ENCODE data around the gene CTSZ.
"Not testable (repeated sequence)": the region's sequence is repeated elsewhere in the genome, so short reads cannot be mapped to it uniquely, and the experiment has no call there.

The CTSZ gene

GRCh38 chr20:58997141-58997770, 9.8 kb downstream of the CTSZ start:
- no peak for DNase-seq (ENCODE audit: low read depth in 2 of 2)

- no peak for DNase-seq (ENCODE audit: low read depth in 2 of 2)
Observed at GRCh38 chr20:58996226-58996611, 10.8 kb downstream of the CTSZ start.

DNA sequence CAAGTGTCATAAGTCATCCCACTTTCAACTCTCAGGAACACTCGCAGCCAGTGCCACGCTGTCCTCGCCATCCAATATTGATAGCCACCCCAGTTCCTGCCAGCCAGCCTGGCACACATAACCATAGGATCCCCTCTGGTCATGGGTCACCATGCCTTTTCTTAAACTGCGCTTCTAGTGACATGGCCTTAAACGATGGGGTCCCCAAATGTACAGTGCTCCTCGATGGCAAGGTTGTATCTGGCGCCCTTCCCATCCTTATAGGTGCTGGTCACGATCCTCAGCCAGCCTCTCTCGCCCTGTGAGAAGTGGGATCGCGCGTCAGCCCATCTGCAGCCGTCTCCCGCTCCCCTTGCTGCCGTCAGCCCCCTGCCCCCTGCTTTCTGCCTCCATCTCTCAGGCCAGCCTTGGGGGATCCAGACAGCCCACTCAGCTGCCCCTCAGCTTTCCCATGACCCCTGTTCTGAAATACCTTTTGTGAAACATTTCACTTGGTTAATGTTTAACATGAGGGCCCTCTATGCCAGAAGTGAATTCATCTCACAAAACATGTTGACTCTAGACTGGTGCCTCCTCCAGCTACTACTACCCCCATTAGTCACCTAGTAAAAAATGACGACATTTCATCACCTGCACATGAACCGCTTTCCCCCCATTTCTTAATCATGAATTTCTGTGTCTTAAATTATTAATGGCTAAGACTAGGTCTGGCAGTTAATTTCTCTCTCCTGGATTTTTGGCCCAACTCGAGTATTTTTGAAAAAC, 11.4 kb downstream of the CTSZ start:
- DNase-seq (ENCODE audit: low read depth in 2 of 2) = no peak

- DNase-seq (ENCODE audit: low read depth in 2 of 2) = no peak
Observed at GRCh38 chr20:58994390-58995159, 12.5 kb downstream of the CTSZ start.

DNA sequence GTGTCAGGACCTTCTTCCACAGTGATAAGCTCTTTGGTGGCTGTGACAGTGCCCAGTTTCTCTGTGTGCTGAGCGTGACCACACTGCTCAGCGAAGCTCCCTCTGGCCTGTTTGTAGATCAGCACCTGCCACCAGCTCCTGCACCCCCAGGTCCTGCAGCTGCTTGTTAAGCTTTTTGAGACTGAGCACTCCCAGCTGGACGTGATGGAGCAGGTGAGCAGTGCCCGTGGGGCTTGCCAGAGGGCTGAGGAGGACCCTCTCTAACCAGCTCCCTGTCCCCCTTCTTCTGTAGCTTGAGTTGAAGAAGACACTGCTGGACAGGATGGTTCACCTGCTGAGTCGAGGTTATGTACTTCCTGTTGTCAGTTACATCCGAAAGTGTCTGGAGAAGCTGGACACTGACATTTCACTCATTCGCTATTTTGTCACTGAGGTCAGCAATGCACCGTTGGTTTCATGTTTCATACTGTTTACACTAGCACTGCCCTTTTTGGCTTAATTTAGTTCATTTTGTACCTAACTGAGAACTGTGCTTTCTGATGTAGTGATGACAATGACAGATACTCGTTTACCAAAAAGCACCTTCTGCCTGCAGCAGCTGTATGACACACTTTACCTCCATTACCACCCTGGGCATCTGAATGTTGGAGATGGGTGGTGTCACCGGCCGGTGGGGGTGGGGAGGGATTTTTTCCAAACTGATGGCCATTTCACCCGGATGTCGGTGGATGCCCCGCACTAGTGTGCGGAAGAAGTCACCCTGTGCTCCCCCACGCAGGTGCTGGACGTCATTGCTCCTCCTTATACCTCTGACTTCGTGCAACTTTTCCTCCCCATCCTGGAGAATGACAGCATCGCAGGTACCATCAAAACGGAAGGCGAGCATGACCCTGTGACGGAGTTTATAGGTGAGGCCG, 13.5 kb downstream of the CTSZ start:
- no peak for DNase-seq (ENCODE audit: low read depth in 2 of 2)

DNA sequence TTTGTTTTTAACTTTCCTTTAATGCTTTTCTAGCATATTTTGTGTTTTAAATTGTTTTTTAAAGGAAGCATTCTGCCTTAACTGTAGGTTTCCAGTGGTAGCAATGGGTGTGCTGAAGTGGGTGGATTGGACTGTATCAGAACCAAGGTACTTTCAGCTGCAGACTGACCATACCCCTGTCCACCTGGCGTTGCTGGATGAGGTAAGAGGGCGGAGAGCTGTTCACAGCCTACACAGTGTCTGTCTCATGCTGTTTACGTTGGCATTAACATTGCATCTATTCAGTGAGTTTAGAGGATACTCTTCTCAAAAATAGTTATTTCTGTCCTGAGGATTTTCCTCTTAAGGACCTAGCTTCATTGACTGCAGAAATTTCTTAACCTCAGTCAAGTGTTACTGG, 14.1 kb downstream of the CTSZ start:
- no peak for DNase-seq (ENCODE audit: low read depth in 2 of 2)

- no peak for DNase-seq (ENCODE audit: low read depth in 2 of 2)
Observed at GRCh38 chr20:58991715-58992114, 15.3 kb downstream of the CTSZ start.

GRCh38 chr20:58990651-58991445, 16.2 kb downstream of the CTSZ start:
- no peak for DNase-seq (ENCODE audit: low read depth in 2 of 2)

- DNase-seq (ENCODE audit: low read depth in 2 of 2) = no peak
Observed at GRCh38 chr20:58989196-58989595, 17.9 kb downstream of the CTSZ start.

GRCh38 chr20:58988565-58988882, 18.5 kb downstream of the CTSZ start:
- DNase-seq (ENCODE audit: low read depth in 2 of 2) = no peak

DNA sequence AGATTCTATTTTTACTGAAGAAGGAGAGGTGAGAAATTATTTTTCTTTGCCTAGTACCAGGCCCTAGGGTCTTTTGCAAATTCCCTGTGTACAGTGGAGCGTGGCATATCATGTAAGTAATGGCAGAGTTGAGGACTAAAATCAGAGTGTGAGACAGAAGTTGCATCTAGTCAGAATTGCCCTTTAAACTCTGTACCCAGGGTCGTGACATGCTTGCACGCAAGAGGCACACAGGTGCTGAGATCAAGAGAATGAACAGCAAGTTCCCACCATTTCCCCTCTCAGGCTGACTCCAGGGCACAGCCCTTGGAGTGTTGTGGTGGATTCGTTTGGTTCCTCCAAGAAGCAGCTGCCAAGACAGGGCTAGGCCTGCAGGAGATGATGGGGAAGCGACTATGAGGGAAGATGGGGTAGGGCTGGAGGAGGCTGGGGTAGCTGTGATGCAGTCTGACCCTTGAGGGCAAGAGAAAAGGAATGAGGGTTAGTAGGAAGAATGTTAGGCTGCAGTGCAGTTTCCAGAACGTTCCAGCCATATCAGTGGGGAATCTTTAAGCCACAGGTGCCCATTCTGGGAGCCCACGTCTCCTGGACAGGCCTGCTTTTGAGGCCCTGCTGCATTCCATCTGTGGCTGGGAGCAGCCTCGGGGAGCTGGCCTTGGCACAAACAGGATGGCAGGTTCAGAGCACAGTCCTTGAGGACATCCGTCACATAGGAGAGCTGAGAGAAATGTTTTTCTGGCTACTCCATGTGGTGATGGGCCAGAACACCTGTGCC, 19.1 kb downstream of the CTSZ start:
- no peak for DNase-seq (ENCODE audit: low read depth in 2 of 2)

DNA sequence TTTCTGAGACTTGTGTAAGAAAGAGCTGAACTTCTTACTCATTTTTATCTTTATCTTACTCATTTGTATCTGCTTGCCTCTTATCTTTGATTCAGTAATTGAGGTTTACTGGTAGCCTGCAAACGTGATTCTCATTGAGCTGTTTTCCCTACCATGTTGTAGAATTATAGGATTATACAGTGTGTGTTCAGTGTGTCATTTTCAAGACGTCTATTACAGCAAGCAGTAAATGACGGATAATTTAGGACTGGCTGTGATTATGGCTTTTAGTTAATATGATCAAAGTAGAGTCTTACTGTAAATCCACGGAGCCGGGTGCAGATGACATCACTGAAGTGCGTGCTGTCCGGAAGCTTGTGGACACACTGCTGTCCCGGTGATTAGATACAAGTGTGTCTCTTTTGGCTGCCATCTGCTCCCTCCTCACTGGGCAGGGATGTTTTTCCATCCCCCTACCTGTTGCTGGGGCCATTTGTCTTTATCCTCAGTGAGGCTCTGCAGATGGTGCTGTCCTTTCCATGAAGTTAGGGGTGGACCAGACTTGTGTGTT, 20.0 kb downstream of the CTSZ start:
- DNase-seq (ENCODE audit: low read depth in 2 of 2) = no peak

DNA sequence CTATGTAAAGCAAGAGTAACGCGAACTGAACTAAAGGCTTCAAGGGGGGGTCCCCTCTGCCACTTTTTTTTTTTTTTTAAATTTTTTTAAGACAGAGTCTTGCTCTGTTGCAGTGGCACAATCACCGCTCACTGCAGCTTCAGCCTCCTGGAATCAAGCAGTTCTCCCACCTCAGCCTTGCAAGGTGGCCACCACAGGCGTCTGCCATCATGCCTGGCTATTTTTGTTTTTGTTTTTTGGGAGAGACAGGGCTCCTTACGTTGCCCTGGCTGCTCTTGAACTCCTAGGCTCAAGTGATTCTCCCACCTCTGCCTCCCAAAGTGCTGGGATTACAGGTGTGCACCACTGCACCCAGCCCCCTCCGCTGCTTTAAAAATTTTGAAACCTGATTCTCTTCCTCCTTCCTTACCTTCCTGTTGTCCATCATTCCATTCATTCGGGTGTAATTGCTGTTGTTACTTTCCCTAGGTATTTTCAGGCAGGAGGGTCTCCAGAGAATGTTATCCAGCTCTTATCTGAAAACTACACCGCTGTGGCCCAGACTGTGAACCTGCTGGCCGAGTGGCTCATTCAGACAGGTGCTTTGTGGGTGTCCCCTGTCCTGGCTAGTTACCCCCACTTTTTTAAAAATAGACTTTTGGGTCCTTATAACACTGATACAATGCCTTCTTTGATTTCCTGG, 20.6 kb downstream of the CTSZ start:
- DNase-seq (ENCODE audit: low read depth in 2 of 2) = no peak

- DNase-seq (ENCODE audit: low read depth in 2 of 2) = no peak
Observed at GRCh38 chr20:58985656-58986055, 21.4 kb downstream of the CTSZ start.

GRCh38 chr20:58984691-58985090, 22.4 kb downstream of the CTSZ start:
- DNase-seq (ENCODE audit: low read depth in 2 of 2) = no peak

DNA sequence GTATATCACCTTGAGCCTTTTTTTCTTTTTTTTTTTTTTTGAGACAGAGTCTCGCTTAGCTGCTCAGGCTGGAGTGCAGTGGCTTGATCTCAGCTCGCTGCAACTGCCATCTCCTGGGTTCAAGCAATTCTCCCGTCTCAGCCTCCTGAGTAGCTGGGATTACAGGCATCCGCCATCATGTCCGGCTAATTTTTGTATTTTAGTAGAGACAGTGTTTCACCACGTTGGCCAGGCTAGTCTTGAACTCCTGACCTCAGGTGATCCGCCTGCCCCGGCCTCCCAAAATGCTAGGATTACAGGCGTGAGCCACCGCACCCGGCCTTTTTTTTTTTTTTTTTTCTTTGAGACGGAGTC, 24.0 kb downstream of the CTSZ start:
- DNase-seq (ENCODE audit: low read depth in 2 of 2) = not testable (repeated sequence)

DNA sequence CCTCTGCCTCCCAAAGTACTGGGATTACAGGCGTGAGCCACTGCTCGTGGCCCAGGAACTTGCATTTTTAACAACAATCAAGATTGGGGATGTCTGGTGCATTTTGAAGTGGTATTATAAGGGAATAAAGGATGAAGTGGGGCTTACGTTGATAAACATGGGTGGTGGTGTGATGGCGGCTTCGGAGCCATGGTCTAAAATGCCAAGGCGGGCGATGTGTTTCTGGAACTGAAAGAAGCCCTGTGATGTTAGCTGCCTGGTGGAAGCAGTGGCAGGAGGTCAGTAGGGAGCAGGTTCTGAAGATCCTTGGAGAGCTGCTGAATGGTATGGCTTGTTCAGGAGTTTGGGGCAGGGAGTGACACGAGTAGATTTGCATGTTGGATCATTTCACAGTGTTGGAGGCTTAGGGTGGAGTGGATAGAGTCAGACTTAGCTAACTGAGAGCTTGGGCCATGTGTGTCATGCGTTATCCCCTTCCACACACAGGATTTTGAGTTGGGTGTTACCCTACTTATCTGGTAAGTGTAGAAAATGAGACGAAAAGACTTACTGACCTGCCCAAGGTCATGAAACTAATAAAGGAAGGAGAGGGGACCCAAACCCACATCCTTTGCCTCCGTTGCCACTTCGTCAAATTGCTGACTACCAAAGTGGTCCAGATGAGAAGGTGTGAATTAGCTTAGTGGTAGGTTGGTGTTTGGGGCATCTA, 24.5 kb downstream of the CTSZ start:
- DNase-seq (ENCODE audit: low read depth in 2 of 2) = no peak

GRCh38 chr20:58981628-58982364, 25.3 kb downstream of the CTSZ start:
- DNase-seq (ENCODE audit: low read depth in 2 of 2) = peak in 1 of 2 experiments; percentile 2
